ENCODE data around the gene BEX1. TPM values are rescaled to one million over a fixed set of nuclear protein-coding genes. Genes with fewer than 3 reads are reported as not detected.

The BEX1 gene
- 172 TPM for total RNA-seq

GRCh38 chrX:103063918-103064434 is at the start of gene BEX1:
Gene BEX1, minus strand, starts transcription at chrX:103064171. Its CDS starts 897 bp downstream, at chrX:103063274.

GRCh38 chrX:103092942-103093341 is 29.0 kb upstream of the BEX1 start, which contains the start of gene NXF3:
Gene NXF3, minus strand, starts transcription at chrX:103093143. Its CDS starts 120 bp downstream, at chrX:103093023.

Other genes starting within 250 kb of the BEX1 start
- gene RAB40AL, start 126.9 kb downstream of the BEX1 start, total RNA-seq = 0.46 TPM
- gene NXF3, start 29.0 kb upstream of the BEX1 start, total RNA-seq = not detected
- 126 TPM for gene BEX4, start 150.9 kb upstream of the BEX1 start, total RNA-seq
- gene TCEAL8, start 191.0 kb upstream of the BEX1 start, total RNA-seq = 106 TPM
- 13.6 TPM for gene TCEAL5, start 212.6 kb upstream of the BEX1 start, total RNA-seq
- 113 TPM for gene BEX2, start 246.8 kb upstream of the BEX1 start, total RNA-seq

Data from diencephalon (tissue), 1 donor.